ENCODE data around the gene DOC2B. TPM values are rescaled to one million over a fixed set of nuclear protein-coding genes. Genes with fewer than 3 reads are reported as not detected.

The DOC2B gene
- total and polyA plus RNA-seq, 7 donors = 1.7 to 6.3 (median 3.3) TPM

DNA sequence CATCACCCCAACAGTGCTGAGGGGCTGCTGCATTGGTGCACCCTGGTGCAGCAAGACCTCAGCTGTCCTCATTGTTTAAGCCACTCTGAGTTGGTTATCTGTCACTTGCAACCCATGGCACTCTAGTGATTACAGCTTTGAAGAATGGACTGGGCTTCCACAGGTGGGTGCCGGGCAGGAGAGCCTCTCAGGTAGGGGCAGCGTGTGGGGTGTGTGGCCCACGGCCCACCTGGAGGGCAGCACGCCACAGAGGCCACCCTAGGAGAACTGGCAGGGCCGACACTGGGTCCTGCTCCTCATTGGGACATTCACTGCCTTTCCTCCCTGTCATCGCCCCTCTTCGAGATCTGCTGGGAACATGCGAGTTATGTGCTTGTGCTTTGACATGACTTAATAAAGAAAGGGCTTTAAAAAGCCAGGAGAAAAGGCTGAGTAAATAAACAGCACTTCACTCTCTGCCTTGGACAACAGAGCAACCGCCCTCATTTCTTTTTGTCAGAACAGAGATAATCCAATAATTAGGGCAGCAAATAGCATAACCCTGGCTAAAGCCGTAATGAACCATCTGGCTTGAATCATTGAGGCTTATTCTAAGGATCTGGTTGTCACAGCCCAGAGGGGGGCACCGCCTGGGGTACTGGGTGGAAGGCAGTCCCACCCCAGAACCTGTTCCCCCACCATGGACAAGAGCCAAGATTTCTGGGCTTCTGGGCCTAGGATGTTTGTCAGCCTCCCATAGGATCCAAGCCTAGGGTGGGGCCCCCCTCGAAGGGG lies 3.0 kb downstream of the DOC2B start:
- Histone ChIP-seq H3K27me3 (ENCODE audit: insufficient read depth in 3 of 3, low read length in 2 of 3) (peaks cover 0 to 54% (median 10%) of the 10 kb centered on the region in 3 donors), H3K27ac (no peak overlapping the region), H3K9me3 (no peaks in the 10 kb centered on the region), H3K4me3 (no peak overlapping the region), H3K4me1 (no peaks in the 10 kb centered on the region), H3K36me3 (ENCODE audit: insufficient read depth in 1 of 2, low read depth in 1 of 2) (no peaks in the 10 kb centered on the region)
- intact Hi-C loops (cut with DNase I) = no loop called here
- DNase-seq = peak; percentile 0 to 41
- 79 to 81% (median 79%) methylated on average over 12 of the region's 12 CpGs for WGBS, 3 donors
- TF ChIP-seq, protein P1, sequence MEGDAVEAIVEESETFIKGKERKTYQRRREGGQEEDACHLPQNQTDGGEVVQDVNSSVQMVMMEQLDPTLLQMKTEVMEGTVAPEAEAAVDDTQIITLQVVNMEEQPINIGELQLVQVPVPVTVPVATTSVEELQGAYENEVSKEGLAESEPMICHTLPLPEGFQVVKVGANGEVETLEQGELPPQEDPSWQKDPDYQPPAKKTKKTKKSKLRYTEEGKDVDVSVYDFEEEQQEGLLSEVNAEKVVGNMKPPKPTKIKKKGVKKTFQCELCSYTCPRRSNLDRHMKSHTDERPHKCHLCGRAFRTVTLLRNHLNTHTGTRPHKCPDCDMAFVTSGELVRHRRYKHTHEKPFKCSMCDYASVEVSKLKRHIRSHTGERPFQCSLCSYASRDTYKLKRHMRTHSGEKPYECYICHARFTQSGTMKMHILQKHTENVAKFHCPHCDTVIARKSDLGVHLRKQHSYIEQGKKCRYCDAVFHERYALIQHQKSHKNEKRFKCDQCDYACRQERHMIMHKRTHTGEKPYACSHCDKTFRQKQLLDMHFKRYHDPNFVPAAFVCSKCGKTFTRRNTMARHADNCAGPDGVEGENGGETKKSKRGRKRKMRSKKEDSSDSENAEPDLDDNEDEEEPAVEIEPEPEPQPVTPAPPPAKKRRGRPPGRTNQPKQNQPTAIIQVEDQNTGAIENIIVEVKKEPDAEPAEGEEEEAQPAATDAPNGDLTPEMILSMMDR (IDR thresholded peaks at IDR 0.05) = no peak
- no peak for ATAC-seq

GRCh38 chr17:177762-178161 lies 3.7 kb downstream of the DOC2B start:
- 82 to 94% (median 87%) methylated on average over 6 of the region's 6 CpGs for WGBS, 3 donors
- H3K36me3 ChIP-seq (ENCODE audit: insufficient read depth in 1 of 2, low read depth in 1 of 2) = no peaks in the 10 kb centered on the region
- H3K4me1 ChIP-seq = no peaks in the 10 kb centered on the region
- peaks cover 0 to 52% (median 10%) of the 10 kb centered on the region in 3 donors for H3K27me3 ChIP-seq (ENCODE audit: insufficient read depth in 3 of 3, low read length in 2 of 3)
- H3K9me3 ChIP-seq = no peaks in the 10 kb centered on the region
- ATAC-seq (no peak), DNase-seq (peak in 1 of 2 donors; percentile 7)
- intact Hi-C loops (cut with DNase I) = no loop called here
- no peak overlapping the region for H3K4me3 ChIP-seq
- TF ChIP-seq, protein P1 (IDR thresholded peaks at IDR 0.05) = no peak
- no peak overlapping the region for H3K27ac ChIP-seq

DNA sequence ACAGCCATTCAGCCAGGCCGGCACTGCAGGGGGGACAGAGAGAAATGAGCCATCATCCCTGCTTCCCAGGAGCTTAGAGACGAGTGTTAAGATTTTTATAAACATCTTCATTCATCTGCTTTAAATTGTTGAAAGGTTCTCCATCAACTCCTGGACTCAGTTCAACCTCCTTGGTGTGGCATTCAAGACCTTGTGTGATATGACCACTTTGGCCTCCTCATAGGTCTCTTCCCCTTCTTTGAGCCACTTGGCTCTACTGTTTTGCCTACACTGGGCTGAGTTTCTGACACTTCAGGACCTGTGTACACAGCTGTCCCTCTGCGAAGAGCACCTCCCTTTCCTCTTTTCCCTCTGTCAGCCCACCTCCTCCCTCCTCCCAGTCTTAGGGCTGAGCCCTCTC lies 4.3 kb downstream of the DOC2B start:
- WGBS, 3 donors = 90 to 92% (median 91%) methylated on average over 3 of the region's 3 CpGs
- Histone ChIP-seq H3K27ac (no peak overlapping the region), H3K36me3 (ENCODE audit: insufficient read depth in 1 of 2, low read depth in 1 of 2) (no peaks in the 10 kb centered on the region), H3K4me1 (no peaks in the 10 kb centered on the region), H3K9me3 (no peaks in the 10 kb centered on the region), H3K27me3 (ENCODE audit: insufficient read depth in 3 of 3, low read length in 2 of 3) (peaks cover 0 to 46% (median 7%) of the 10 kb centered on the region in 3 donors), H3K4me3 (no peak overlapping the region)
- DNase-seq (no peak), ATAC-seq (no peak)
- TF ChIP-seq, protein P1 (IDR thresholded peaks at IDR 0.05) = no peak
- intact Hi-C loops (cut with DNase I) = no loop called here

- 70 to 82% (median 74%) methylated on average over 10 of the region's 10 CpGs for WGBS, 3 donors
- Histone ChIP-seq H3K9me3 (no peaks in the 10 kb centered on the region), H3K4me1 (no peaks in the 10 kb centered on the region), H3K27me3 (ENCODE audit: insufficient read depth in 3 of 3, low read length in 2 of 3) (peaks cover 0 to 12% (median 2%) of the 10 kb centered on the region in 3 donors), H3K27ac (no peak overlapping the region), H3K4me3 (no peak overlapping the region), H3K36me3 (ENCODE audit: insufficient read depth in 1 of 2, low read depth in 1 of 2) (no peaks in the 10 kb centered on the region)
- intact Hi-C loops (cut with DNase I) = no loop called here
- TF ChIP-seq, protein P1 (IDR thresholded peaks at IDR 0.05) = no peak
- DNase-seq (no peak), ATAC-seq (no peak)
These were observed 8.1 kb downstream of the DOC2B start for GRCh38 chr17:173166-173911.
